IMR-90 (cell line): ENCODE data around the gene ABLIM3. TPM values are rescaled to one million over a fixed set of nuclear protein-coding genes. Genes with fewer than 3 reads are reported as not detected.
A peak's percentile ranks its signal among the peaks of the same experiment; 100 is the strongest.

Experiments
- ATAC-seq: fragments of 200-7000 bp; cut with Tn5 transposase; 2 replicates; pipeline ENCODE4 v1.9.1; 2020; ENCODE audit warnings: low read depth, mild to moderate bottlenecking, moderate library complexity
- BruUV-seq: library from RNA; stranded (reverse); fragments of 400-500 nt; replicated peaks from 2 replicates; lab custom pipeline; 2021; lab: Mats Ljungman, UMichigan
- CTCF ChIA-PET: fragments of 300-600 bp; formaldehyde crosslinking; extraction: SDS; loops from one replicate; lab custom pipeline; 2021; ENCODE audit warnings: antibody characterized with exemption; lab: Yijun Ruan, JAX
- POLR2A ChIA-PET: fragments of 300-600 bp; sonication (Branson Sonifier 250); formaldehyde crosslinking; loops from one replicate; lab custom pipeline; 2022; ENCODE audit warnings: antibody characterized with exemption; ENCODE audit not compliant: unreplicated experiment; lab: Charles Lee
- DNase-seq: peaks from one replicate; pipeline ENCODE4 v3.0.0; 2013
- H2AFZ ChIP-seq: replicated peaks from 2 replicates; pipeline ENCODE3; 2013; ENCODE audit warnings: low read length, mild to moderate bottlenecking; ENCODE audit not compliant: poor library complexity
- H2AK5ac ChIP-seq: 2 replicates; pipeline ENCODE4 v1.6.1; 2013; ENCODE audit warnings: low read depth, low read length, inconsistent platforms
- H2AK9ac ChIP-seq: replicated peaks from 2 replicates; pipeline ENCODE3; 2013; ENCODE audit warnings: mild to moderate bottlenecking, low read depth, low read length, moderate library complexity; ENCODE audit not compliant: poor library complexity
- H2BK120ac ChIP-seq: 2 replicates; pipeline ENCODE4 v1.6.1; 2013; ENCODE audit warnings: low read depth, low read length, inconsistent platforms
- H2BK15ac ChIP-seq: 3 replicates; pipeline ENCODE4 v1.6.1; 2013; ENCODE audit warnings: low read depth, low read length, inconsistent platforms
- H2BK20ac ChIP-seq: 2 replicates; pipeline ENCODE4 v1.6.1; 2013; ENCODE audit warnings: low read depth, mild to moderate bottlenecking, inconsistent platforms, low read length, moderate library complexity
- H2BK5ac ChIP-seq: 2 replicates; pipeline ENCODE4 v1.6.1; 2013; ENCODE audit warnings: mild to moderate bottlenecking, low read depth, low read length, inconsistent platforms; ENCODE audit not compliant: poor library complexity, severe bottlenecking
- H3K14ac ChIP-seq: replicated peaks from 2 replicates; pipeline ENCODE4 v1.6.1; 2013; ENCODE audit warnings: low read depth, low read length, inconsistent platforms
- H3K18ac ChIP-seq: 2 replicates; pipeline ENCODE4 v1.6.1; 2013; ENCODE audit warnings: low read depth, low read length, control low read depth
- H3K23ac ChIP-seq: 2 replicates; pipeline ENCODE4 v1.6.1; 2013; ENCODE audit warnings: low read depth, low read length, inconsistent platforms
- H3K27ac ChIP-seq: 2 replicates; pipeline ENCODE4 v1.5.1; 2013; ENCODE audit warnings: mild to moderate bottlenecking, control low read depth, low read length; ENCODE audit not compliant: insufficient read depth
- H3K27me3 ChIP-seq: 2 replicates; pipeline ENCODE4 v1.6.1; 2013; ENCODE audit warnings: low read length; ENCODE audit not compliant: control insufficient read depth, insufficient read depth
- H3K36me3 ChIP-seq: 2 replicates; pipeline ENCODE4 v1.6.1; 2013; ENCODE audit warnings: low read length, mixed read lengths; ENCODE audit not compliant: control insufficient read depth, insufficient read depth
- H3K4ac ChIP-seq: 2 replicates; pipeline ENCODE4 v1.6.1; 2013; ENCODE audit warnings: low read depth, low read length, inconsistent platforms
- H3K4me1 ChIP-seq: 2 replicates; pipeline ENCODE4 v1.6.1; 2013; ENCODE audit warnings: low read length, mixed read lengths; ENCODE audit not compliant: control insufficient read depth, insufficient read depth
- H3K4me2 ChIP-seq: 2 replicates; pipeline ENCODE4 v1.6.1; 2013; ENCODE audit warnings: low read depth, mild to moderate bottlenecking, control low read depth, low read length, moderate library complexity
- H3K4me3 ChIP-seq: 2 replicates; pipeline ENCODE4 v1.5.1; 2013; ENCODE audit warnings: low read depth, mild to moderate bottlenecking, control low read depth, low read length, moderate library complexity; ENCODE audit not compliant: insufficient read depth
- H3K56ac ChIP-seq: 2 replicates; pipeline ENCODE4 v1.6.1; 2013; ENCODE audit warnings: low read length, inconsistent platforms; ENCODE audit not compliant: insufficient read depth; ENCODE audit errors: extremely low read depth
- H3K79me1 ChIP-seq, 2 experiments: 2 replicates each; pipeline ENCODE4 v1.6.1; 2013; ENCODE audit warnings: low read length in 2 of 2, inconsistent platforms in 1 of 2, low read depth in 1 of 2
- H3K9ac ChIP-seq: 2 replicates; pipeline ENCODE4 v1.6.1; 2013; ENCODE audit warnings: low read depth, low read length, control low read depth
- H3K9me1 ChIP-seq: 2 replicates; pipeline ENCODE4 v1.6.1; 2013; ENCODE audit warnings: low read length, inconsistent platforms; ENCODE audit not compliant: insufficient read depth
- H3K9me3 ChIP-seq: 2 replicates; pipeline ENCODE4 v1.6.1; 2013; ENCODE audit warnings: low read length; ENCODE audit not compliant: control insufficient read depth, insufficient read depth
- H4K20me1 ChIP-seq: 2 replicates; pipeline ENCODE4 v1.6.1; 2013; ENCODE audit warnings: low read length, inconsistent platforms; ENCODE audit not compliant: insufficient read depth
- H4K5ac ChIP-seq: 2 replicates; pipeline ENCODE4 v1.6.1; 2013; ENCODE audit warnings: mild to moderate bottlenecking, low read depth, low read length, control low read depth
- H4K8ac ChIP-seq, 2 experiments: 2 replicates each; pipeline ENCODE4 v1.6.1; 2013; ENCODE audit warnings: low read depth in 2 of 2, low read length in 2 of 2, control low read depth in 1 of 2, inconsistent platforms in 1 of 2
- H4K91ac ChIP-seq: 2 replicates; pipeline ENCODE4 v1.6.1; 2013; ENCODE audit warnings: low read depth, low read length, inconsistent platforms; ENCODE audit not compliant: insufficient read depth
- BHLHE40 ChIP-seq: fragments of 150-350 bp; IDR thresholded peaks from 2 replicates; pipeline ENCODE4 v1.6.1; 2016; ENCODE audit warnings: mild to moderate bottlenecking, low read depth, low read length
- CHD1 ChIP-seq: IDR thresholded peaks from 2 replicates; pipeline ENCODE4 v1.6.1; 2012; ENCODE audit warnings: low read depth, low read length, improper control_type of control experiment
- MAFK ChIP-seq: IDR thresholded peaks from 2 replicates; pipeline ENCODE4 v1.6.1; 2012; ENCODE audit warnings: low read depth, low read length, improper control_type of control experiment
- MXI1 ChIP-seq: IDR thresholded peaks from 2 replicates; pipeline ENCODE4 v1.6.1; 2012; ENCODE audit warnings: low read depth, mild to moderate bottlenecking, low read length, moderate library complexity, borderline replicate concordance
- NFE2L2 ChIP-seq: fragments of 150-350 bp; IDR thresholded peaks from 2 replicates; pipeline ENCODE4 v1.6.1; 2016; ENCODE audit warnings: low read depth, mild to moderate bottlenecking, low read length
- WGBS, 2 experiments: methylation state at CpG; one replicate each; pipeline versions ENCODE4 v1.1.5 to v1.1.7; 2013; ENCODE audit warnings: missing lambda C conversion rate in 2 of 2; ENCODE audit not compliant: insufficient read length in 1 of 2; ENCODE audit errors: extremely low coverage in 2 of 2; 5-methylcytosine and 5-hydroxymethylcytosine counted together
- dilution Hi-C: fragments of 300-500 bp; cut with HindIII; formaldehyde crosslinking; loops from one replicate; pipeline ENCODE4 v1.14.3; 2018; ENCODE audit warnings: low sequenced_read_pairs; ENCODE audit not compliant: unreplicated experiment
- in situ Hi-C: fragments of 300-500 bp; cut with MboI; formaldehyde crosslinking; loops from 3 replicates; pipeline ENCODE4 v1.14.3; 2019; ENCODE audit warnings: low sequenced_read_pairs, inconsistent platforms, mixed read lengths
- intact Hi-C: fragments of 100-400 bp; cut with micrococcal nuclease; formaldehyde crosslinking; loops from 2 replicates; pipeline ENCODE4 v1.10.0; 2022
- polyA plus RNA-seq, 3 experiments: library from polyadenylated mRNA; depleted of rRNA; stranded (reverse); fragments of >200 nt; gene quantifications; 2 replicates each; pipeline ENCODE4 v1.2.3, GENCODE V29; 2012; ENCODE audit warnings: low replicate concordance in 1 of 3
- total RNA-seq: library from RNA; depleted of rRNA; stranded (reverse); fragments of >200 nt; gene quantifications from 2 replicates; pipeline ENCODE4 v1.2.3, GENCODE V29; 2012
- TF ChIP-seq, protein P1 (sequence below): fragments of 150-350 bp; IDR thresholded peaks from 2 replicates; pipeline ENCODE4 v1.6.1; 2016; ENCODE audit warnings: low read depth, mild to moderate bottlenecking, low read length, moderate library complexity, borderline replicate concordance

Gene ABLIM3
- total and polyA plus RNA-seq, 2 of the 4 experiments (the other 2 are of a cell fraction): 33.3 to 69.9 TPM

GRCh38 chr5:149267241-149267973 lies 126.1 kb downstream of the ABLIM3 start:
- Histone ChIP-seq H3K4me3 (no peak overlapping the region), H3K27ac (no peak overlapping the region), H4K8ac (no peak overlapping the region), H2AK9ac (no peak overlapping the region), H2BK20ac (no peak overlapping the region; the same call in 1 of the 2 replicates), H3K36me3 (no peaks in the 10 kb centered on the region), H3K27me3 (no peaks in the 10 kb centered on the region), H3K4me2 (no peak overlapping the region), H2AK5ac (no peak overlapping the region; the same call in 1 of the 2 replicates), H4K91ac (no peak overlapping the region), H2BK5ac (no peak overlapping the region), H3K9ac (no peak overlapping the region), H3K18ac (no peak overlapping the region), H3K56ac (no peak overlapping the region), H2AFZ (no peak overlapping the region), H2BK120ac (no peak overlapping the region), H3K9me1 (no peaks in the 10 kb centered on the region), H3K4me1 (peaks cover 4% of the 10 kb centered on the region), H3K14ac (no peak overlapping the region), H3K4ac (peak overlapping the region; percentile 25; the same call in 1 of the 2 replicates), H2BK15ac (no peak overlapping the region), H3K79me1 (0 out of 4 replicates have a peak, but pooled peaks cover 0 to 4% of the 10 kb centered on the region in 2 experiments), H3K23ac (no peak overlapping the region), H4K20me1 (no peaks in the 10 kb centered on the region), H4K5ac (no peak overlapping the region), H3K9me3 (peaks cover 2% of the 10 kb centered on the region; the same call in 1 of the 2 replicates)
- intact Hi-C loops: loop anchor here (5.0 kb wide), 3 partner anchors 80 to 535 kb away; partner anchors contain the start of gene GRPEL2
- POLR2A ChIA-PET: no interaction called here
- ATAC-seq: no peak
- no TSS peak for BruUV-seq
- in situ Hi-C loops: loop anchor here (10.0 kb wide), 1 partner anchor 533 kb away; no protein-coding TSS in a partner anchor
- TF ChIP-seq MAFK: no peak
- no peak for TF ChIP-seq NFE2L2
- no peak for TF ChIP-seq MXI1
- TF ChIP-seq BHLHE40: no peak
- TF ChIP-seq, protein P1, sequence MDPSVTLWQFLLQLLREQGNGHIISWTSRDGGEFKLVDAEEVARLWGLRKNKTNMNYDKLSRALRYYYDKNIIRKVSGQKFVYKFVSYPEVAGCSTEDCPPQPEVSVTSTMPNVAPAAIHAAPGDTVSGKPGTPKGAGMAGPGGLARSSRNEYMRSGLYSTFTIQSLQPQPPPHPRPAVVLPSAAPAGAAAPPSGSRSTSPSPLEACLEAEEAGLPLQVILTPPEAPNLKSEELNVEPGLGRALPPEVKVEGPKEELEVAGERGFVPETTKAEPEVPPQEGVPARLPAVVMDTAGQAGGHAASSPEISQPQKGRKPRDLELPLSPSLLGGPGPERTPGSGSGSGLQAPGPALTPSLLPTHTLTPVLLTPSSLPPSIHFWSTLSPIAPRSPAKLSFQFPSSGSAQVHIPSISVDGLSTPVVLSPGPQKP: no peak
- TF ChIP-seq CHD1: no peak
- dilution Hi-C loops: no loop called here
- 50% methylated on average over 1 of the region's 9 CpGs; no CpG with 5 or more reads in 1 of the 2 experiments for WGBS, 2 experiments
- CTCF ChIA-PET: interaction anchor here (0.8 kb wide), 2 partner anchors 106 to 153 kb away, joined by 3 to 4 read pairs; no protein-coding TSS in a partner anchor
- no peak for DNase-seq
